OCI-LY1 (cell line): Measurements from ENCODE around the gene ACTL8.

ENCODE experiments used
- H2AFZ ChIP-seq: fragments of 200-600 bp; sonication (generic), shearing (Covaris generic); 2 replicates; pipeline ENCODE4 v1.6.0; 2014; ENCODE audit warnings: antibody characterized with exemption, mild to moderate bottlenecking, low read length
- H3F3A ChIP-seq: fragments of 200-600 bp; sonication (generic), shearing (Covaris generic); 2 replicates; pipeline ENCODE4 v1.6.0; 2014; ENCODE audit warnings: mild to moderate bottlenecking, antibody characterized with exemption, low read length, moderate library complexity; ENCODE audit not compliant: insufficient read depth
- H3K27ac ChIP-seq: fragments of 200-600 bp; sonication (generic); 2 replicates; pipeline ENCODE4 v1.5.1; 2014; ENCODE audit warnings: low read length, mixed run types, mild to moderate bottlenecking, low read depth; ENCODE audit not compliant: poor library complexity, severe bottlenecking
- H3K27me3 ChIP-seq: fragments of 200-600 bp; sonication (generic); 2 replicates; pipeline ENCODE4 v1.6.0; 2014; ENCODE audit warnings: antibody characterized with exemption, mild to moderate bottlenecking, low read length, moderate library complexity; ENCODE audit not compliant: insufficient read depth
- H3K36me3 ChIP-seq: fragments of 200-600 bp; sonication (generic); 2 replicates; pipeline ENCODE4 v1.6.1; 2014; ENCODE audit warnings: mild to moderate bottlenecking, antibody characterized with exemption, low read length, moderate library complexity, mixed read lengths; ENCODE audit not compliant: insufficient read depth
- H3K4me1 ChIP-seq: fragments of 200-600 bp; sonication (generic); 2 replicates; pipeline ENCODE4 v1.5.1; 2014; ENCODE audit warnings: mild to moderate bottlenecking, low read length, moderate library complexity; ENCODE audit not compliant: insufficient read depth, severe bottlenecking
- H3K4me2 ChIP-seq: fragments of 200-600 bp; sonication (generic), shearing (Covaris generic); 2 replicates; pipeline ENCODE4 v1.6.1; 2014; ENCODE audit warnings: low read length
- H3K4me3 ChIP-seq: fragments of 200-600 bp; sonication (generic); 2 replicates; pipeline ENCODE4 v1.5.1; 2014; ENCODE audit warnings: low read length, low read depth, mild to moderate bottlenecking, mixed read lengths; ENCODE audit not compliant: poor library complexity, severe bottlenecking
- H3K79me2 ChIP-seq: fragments of 200-600 bp; shearing (Covaris generic); 2 replicates; pipeline ENCODE4 v1.6.1; 2016; ENCODE audit warnings: mixed run types, low read length, mixed read lengths; ENCODE audit not compliant: insufficient read depth
- H3K9ac ChIP-seq: fragments of 200-600 bp; sonication (generic), shearing (Covaris generic); 2 replicates; pipeline ENCODE4 v1.6.1; 2014; ENCODE audit warnings: mild to moderate bottlenecking, low read length, mixed read lengths
- H3K9me2 ChIP-seq: fragments of 200-600 bp; sonication (generic), shearing (Covaris generic); 2 replicates; pipeline ENCODE4 v1.6.1; 2014; ENCODE audit warnings: low read depth, mild to moderate bottlenecking, low read length, mixed read lengths
- H3K9me3 ChIP-seq: fragments of 200-600 bp; shearing (Covaris generic); 2 replicates; pipeline ENCODE4 v1.6.1; 2014; ENCODE audit warnings: low read length, mixed read lengths
- H4K20me1 ChIP-seq: fragments of 200-600 bp; sonication (generic), shearing (Covaris generic); 2 replicates; pipeline ENCODE4 v1.6.0; 2016; ENCODE audit warnings: mild to moderate bottlenecking, low read length; ENCODE audit not compliant: insufficient read depth
- EZH2 ChIP-seq: fragments of 200-600 bp; sonication (generic), shearing (Covaris generic); IDR thresholded peaks from 2 replicates; pipeline ENCODE4 v1.8.0; 2017; ENCODE audit warnings: borderline replicate concordance, mixed run types, mild to moderate bottlenecking, antibody characterized with exemption, low read length, moderate library complexity, mixed read lengths
- TF ChIP-seq, protein P1 (sequence below): fragments of 200-600 bp; sonication (generic), shearing (Covaris generic); IDR thresholded peaks from 2 replicates; pipeline ENCODE4 v1.5.1; 2017; ENCODE audit warnings: mild to moderate bottlenecking, antibody characterized with exemption, low read length, moderate library complexity, mixed read lengths

ACTL8 gene

DNA sequence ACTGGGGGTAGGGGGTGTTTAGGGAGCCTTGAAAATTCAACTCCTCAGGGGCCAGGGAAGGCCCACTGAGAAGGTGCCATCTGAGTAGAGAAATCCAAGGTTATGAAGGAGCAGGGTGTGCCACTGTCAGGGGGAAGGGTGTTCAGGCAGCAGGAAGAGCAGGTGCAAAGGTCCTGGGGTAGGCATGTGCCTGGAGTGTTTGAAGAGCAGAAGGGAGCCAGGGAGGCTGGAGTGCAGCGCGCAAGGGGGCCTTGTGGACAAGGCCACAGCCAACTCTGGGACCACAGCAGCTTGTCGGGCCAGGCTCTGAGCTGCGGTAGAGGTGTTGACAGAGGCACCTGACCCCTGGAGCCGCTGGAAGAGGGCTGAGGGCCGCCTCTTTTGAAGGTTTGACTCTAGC lies 19.3 kb downstream of the ACTL8 start:
- no peaks in the 10 kb centered on the region for H3K27me3 ChIP-seq
- no peaks in the 10 kb centered on the region for H3K36me3 ChIP-seq
- H3K27ac ChIP-seq, result no peak overlapping the region
- H3F3A ChIP-seq, result no peaks in the 10 kb centered on the region
- H3K4me1 ChIP-seq, result no peaks in the 10 kb centered on the region
- no peaks in the 10 kb centered on the region for H3K9me3 ChIP-seq
- H4K20me1 ChIP-seq, result no peaks in the 10 kb centered on the region
- H3K9me2 ChIP-seq, result no peaks in the 10 kb centered on the region
- no peaks in the 10 kb centered on the region for H3K79me2 ChIP-seq
- H3K4me2 ChIP-seq, result no peak overlapping the region
- no peak for TF ChIP-seq EZH2
- TF ChIP-seq, protein P1, sequence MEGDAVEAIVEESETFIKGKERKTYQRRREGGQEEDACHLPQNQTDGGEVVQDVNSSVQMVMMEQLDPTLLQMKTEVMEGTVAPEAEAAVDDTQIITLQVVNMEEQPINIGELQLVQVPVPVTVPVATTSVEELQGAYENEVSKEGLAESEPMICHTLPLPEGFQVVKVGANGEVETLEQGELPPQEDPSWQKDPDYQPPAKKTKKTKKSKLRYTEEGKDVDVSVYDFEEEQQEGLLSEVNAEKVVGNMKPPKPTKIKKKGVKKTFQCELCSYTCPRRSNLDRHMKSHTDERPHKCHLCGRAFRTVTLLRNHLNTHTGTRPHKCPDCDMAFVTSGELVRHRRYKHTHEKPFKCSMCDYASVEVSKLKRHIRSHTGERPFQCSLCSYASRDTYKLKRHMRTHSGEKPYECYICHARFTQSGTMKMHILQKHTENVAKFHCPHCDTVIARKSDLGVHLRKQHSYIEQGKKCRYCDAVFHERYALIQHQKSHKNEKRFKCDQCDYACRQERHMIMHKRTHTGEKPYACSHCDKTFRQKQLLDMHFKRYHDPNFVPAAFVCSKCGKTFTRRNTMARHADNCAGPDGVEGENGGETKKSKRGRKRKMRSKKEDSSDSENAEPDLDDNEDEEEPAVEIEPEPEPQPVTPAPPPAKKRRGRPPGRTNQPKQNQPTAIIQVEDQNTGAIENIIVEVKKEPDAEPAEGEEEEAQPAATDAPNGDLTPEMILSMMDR, result no peak
- H3K9ac ChIP-seq, result no peak overlapping the region
- no peak overlapping the region for H2AFZ ChIP-seq
- no peak overlapping the region for H3K4me3 ChIP-seq

DNA sequence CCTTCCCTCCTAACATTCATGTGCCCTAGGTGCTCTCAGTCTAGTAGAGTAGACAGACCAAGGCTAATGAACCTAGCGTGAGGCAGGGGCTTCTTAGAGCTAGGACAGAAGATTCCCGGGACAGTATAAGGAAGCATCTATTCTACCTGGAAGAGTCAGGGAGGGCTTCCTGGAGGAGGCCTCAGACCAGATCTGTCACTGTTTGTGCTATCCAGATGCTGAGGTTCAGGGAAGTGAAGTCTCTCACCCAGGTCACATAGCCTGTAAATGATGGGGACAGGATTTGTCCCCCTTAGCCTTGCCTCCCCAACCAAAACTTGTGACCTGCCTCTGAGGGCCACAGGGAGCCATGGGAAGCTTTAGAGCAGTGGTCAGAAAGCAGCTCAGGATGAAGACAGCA lies 20.7 kb downstream of the ACTL8 start:
- Histone ChIP-seq H3K36me3 (no peaks in the 10 kb centered on the region), H3K79me2 (no peaks in the 10 kb centered on the region), H3K9me3 (no peaks in the 10 kb centered on the region), H3K4me3 (no peak overlapping the region), H3K27me3 (no peaks in the 10 kb centered on the region), H3K4me2 (no peak overlapping the region), H4K20me1 (no peaks in the 10 kb centered on the region), H3K27ac (no peak overlapping the region), H3K4me1 (no peaks in the 10 kb centered on the region), H2AFZ (no peak overlapping the region), H3K9ac (no peak overlapping the region), H3K9me2 (no peaks in the 10 kb centered on the region), H3F3A (no peaks in the 10 kb centered on the region)
- TF ChIP-seq, protein P1, result no peak
- TF ChIP-seq EZH2, result no peak

DNA sequence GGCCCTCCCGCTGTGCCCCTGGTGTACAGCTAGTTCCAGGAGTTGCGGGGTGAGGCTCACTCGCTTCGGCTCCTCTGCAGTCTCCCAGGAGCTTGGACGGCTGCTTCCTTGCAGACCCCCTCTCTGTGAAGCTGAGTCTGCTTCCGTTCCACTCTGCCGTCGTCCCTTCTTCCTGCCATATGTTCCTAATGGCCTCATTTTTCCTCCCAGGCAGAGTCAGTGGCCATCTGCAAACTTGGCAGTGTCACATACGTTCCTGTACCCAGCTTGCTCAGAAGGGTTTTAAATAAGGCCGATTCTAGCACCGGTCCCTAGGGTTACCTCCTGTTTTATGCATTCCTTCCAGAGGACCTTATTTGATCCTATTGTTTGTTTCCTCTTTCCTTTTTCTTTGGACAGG lies 21.3 kb downstream of the ACTL8 start:
- no peak overlapping the region for H2AFZ ChIP-seq
- H3F3A ChIP-seq, result no peaks in the 10 kb centered on the region
- no peak overlapping the region for H3K4me3 ChIP-seq
- no peak overlapping the region for H3K9ac ChIP-seq
- H3K27ac ChIP-seq, result no peak overlapping the region
- H3K36me3 ChIP-seq, result no peaks in the 10 kb centered on the region
- no peaks in the 10 kb centered on the region for H3K79me2 ChIP-seq
- H3K9me2 ChIP-seq, result no peaks in the 10 kb centered on the region
- H4K20me1 ChIP-seq, result no peaks in the 10 kb centered on the region
- H3K27me3 ChIP-seq, result no peaks in the 10 kb centered on the region
- H3K4me2 ChIP-seq, result no peak overlapping the region
- H3K4me1 ChIP-seq, result no peaks in the 10 kb centered on the region
- no peak for TF ChIP-seq EZH2
- TF ChIP-seq, protein P1, result no peak
- no peaks in the 10 kb centered on the region for H3K9me3 ChIP-seq
